HG02588 (cell line): ENCODE results near the gene IKZF2.

Source experiments
- ATAC-seq: cut with Tn5 transposase; IDR thresholded peaks from one replicate; pipeline ENCODE4 v1.9.1; 2021; ENCODE audit warnings: mild to moderate bottlenecking, moderate library complexity; ENCODE audit not compliant: unreplicated experiment

The IKZF2 gene

GRCh38 chr2:213104092-213104902 lies 47.1 kb downstream of the IKZF2 start:
- no peak for ATAC-seq

- ATAC-seq: no peak
Observed at GRCh38 chr2:213101692-213102460, 49.5 kb downstream of the IKZF2 start.

GRCh38 chr2:213101109-213101508 lies 50.3 kb downstream of the IKZF2 start:
- ATAC-seq: no peak

GRCh38 chr2:213098612-213099011 lies 52.8 kb downstream of the IKZF2 start:
- no peak for ATAC-seq

- ATAC-seq: no peak
Observed at GRCh38 chr2:213091765-213092164, 59.6 kb downstream of the IKZF2 start.

GRCh38 chr2:213090772-213091171 lies 60.6 kb downstream of the IKZF2 start:
- ATAC-seq: no peak

GRCh38 chr2:213089438-213089837 lies 62.0 kb downstream of the IKZF2 start:
- ATAC-seq: no peak

GRCh38 chr2:213087040-213087439 lies 64.4 kb downstream of the IKZF2 start:
- ATAC-seq: peak; percentile 50

- ATAC-seq: no peak
Observed at GRCh38 chr2:213086571-213086970, 64.8 kb downstream of the IKZF2 start.

- no peak for ATAC-seq
Observed at GRCh38 chr2:213086050-213086449, 65.4 kb downstream of the IKZF2 start.

GRCh38 chr2:213085538-213085937 lies 65.9 kb downstream of the IKZF2 start:
- no peak for ATAC-seq

GRCh38 chr2:213084261-213084660 lies 67.2 kb downstream of the IKZF2 start:
- ATAC-seq: no peak

GRCh38 chr2:213080969-213081617 lies 70.3 kb downstream of the IKZF2 start:
- no peak for ATAC-seq

GRCh38 chr2:213079756-213080155 lies 71.7 kb downstream of the IKZF2 start:
- no peak for ATAC-seq

GRCh38 chr2:213078686-213079085 lies 72.7 kb downstream of the IKZF2 start:
- ATAC-seq: no peak

GRCh38 chr2:213069531-213069930 lies 81.9 kb downstream of the IKZF2 start:
- no peak for ATAC-seq

GRCh38 chr2:213068676-213069359 lies 82.6 kb downstream of the IKZF2 start:
- no peak for ATAC-seq

GRCh38 chr2:213067888-213068287 lies 83.5 kb downstream of the IKZF2 start:
- ATAC-seq: no peak

GRCh38 chr2:213066443-213066743 lies 85.0 kb downstream of the IKZF2 start:
- no peak for ATAC-seq

GRCh38 chr2:213065583-213066442 lies 85.6 kb downstream of the IKZF2 start:
- ATAC-seq: no peak
